ENCODE measurements around the gene ARMC3.
"Not testable (repeated sequence)": the region's sequence is repeated elsewhere in the genome, so short reads cannot be mapped to it uniquely, and the experiment has no call there.

Gene ARMC3

GRCh38 chr10:22927661-22928403 is at the start of gene ARMC3:
Gene ARMC3, plus strand, starts transcription at chr10:22928053. Its CDS starts 3,944 bp downstream, at chr10:22931997.
- DNase-seq (ENCODE audit: low spot score), result peak; percentile 52

GRCh38 chr10:22891797-22892196 is 36.1 kb upstream of the ARMC3 start:
- DNase-seq (ENCODE audit: low spot score), result no peak

- DNase-seq (ENCODE audit: low spot score), result no peak
Observed at GRCh38 chr10:22893781-22894180, 34.1 kb upstream of the ARMC3 start.

- no peak for DNase-seq (ENCODE audit: low spot score)
Observed at GRCh38 chr10:22894714-22895113, 33.1 kb upstream of the ARMC3 start.

GRCh38 chr10:22895252-22895651 is 32.6 kb upstream of the ARMC3 start:
- DNase-seq (ENCODE audit: low spot score), result no peak

GRCh38 chr10:22897371-22897770 is 30.5 kb upstream of the ARMC3 start:
- DNase-seq (ENCODE audit: low spot score), result no peak

GRCh38 chr10:22899307-22899706 is 28.5 kb upstream of the ARMC3 start:
- DNase-seq (ENCODE audit: low spot score), result no peak

- no peak for DNase-seq (ENCODE audit: low spot score)
Observed at GRCh38 chr10:22899775-22900174, 28.1 kb upstream of the ARMC3 start.

- no peak for DNase-seq (ENCODE audit: low spot score)
Observed at GRCh38 chr10:22900841-22901601, 26.8 kb upstream of the ARMC3 start.

- not testable (repeated sequence) for DNase-seq (ENCODE audit: low spot score)
Observed at GRCh38 chr10:22902147-22902546, 25.7 kb upstream of the ARMC3 start.

GRCh38 chr10:22903694-22904093 is 24.2 kb upstream of the ARMC3 start:
- DNase-seq (ENCODE audit: low spot score), result no peak

- no peak for DNase-seq (ENCODE audit: low spot score)
Observed at GRCh38 chr10:22906767-22907166, 21.1 kb upstream of the ARMC3 start.

GRCh38 chr10:22908837-22909236 is 19.0 kb upstream of the ARMC3 start:
- no peak for DNase-seq (ENCODE audit: low spot score)

GRCh38 chr10:22909673-22910072 is 18.2 kb upstream of the ARMC3 start:
- not testable (repeated sequence) for DNase-seq (ENCODE audit: low spot score)

GRCh38 chr10:22911067-22911466 is 16.8 kb upstream of the ARMC3 start:
- DNase-seq (ENCODE audit: low spot score), result no peak

GRCh38 chr10:22911889-22912762 is 15.7 kb upstream of the ARMC3 start:
- DNase-seq (ENCODE audit: low spot score), result no peak

GRCh38 chr10:22912763-22913384 is 15.0 kb upstream of the ARMC3 start:
- no peak for DNase-seq (ENCODE audit: low spot score)

GRCh38 chr10:22913474-22914092 is 14.3 kb upstream of the ARMC3 start:
- no peak for DNase-seq (ENCODE audit: low spot score)

GRCh38 chr10:22915314-22915713 is 12.5 kb upstream of the ARMC3 start:
- no peak for DNase-seq (ENCODE audit: low spot score)

GRCh38 chr10:22925088-22925487 is 2.8 kb upstream of the ARMC3 start:
- DNase-seq (ENCODE audit: low spot score), result no peak

GRCh38 chr10:22927166-22927565 is 687 bp upstream of the ARMC3 start:
- DNase-seq (ENCODE audit: low spot score), result no peak

All from CD4-positive, alpha-beta T cell treated with Interleukin-6 at 100 ng/mL for 8 hours (primary cell).